T1000 (cell line): ENCODE data around the gene SAMM50.

Experiments
- DNase-seq: peaks from one replicate; lab custom pipeline; 2025; ENCODE audit warnings: mixed read lengths; lab: John Stamatoyannopoulos, UW

The SAMM50 gene

DNA sequence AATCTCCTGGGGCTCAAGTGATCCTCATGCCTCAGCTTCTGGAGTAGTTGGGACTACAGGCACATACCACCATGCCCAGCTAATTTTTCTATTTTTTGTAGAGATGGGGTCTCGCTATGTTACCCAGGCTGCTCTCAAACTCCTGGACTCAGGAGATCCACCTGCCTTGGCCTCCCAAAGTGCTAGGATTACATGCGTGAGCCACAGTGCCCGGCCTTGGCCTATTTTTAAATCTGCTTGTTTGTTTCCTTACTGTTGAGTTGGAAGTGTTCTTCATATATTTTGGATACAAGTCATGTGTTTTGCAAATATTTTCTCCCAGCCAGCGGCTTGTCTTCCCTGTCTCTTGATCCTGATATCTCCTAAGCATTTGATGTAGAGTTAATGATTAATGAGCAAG, 73.8 kb downstream of the SAMM50 start:
- no peak for DNase-seq

DNA sequence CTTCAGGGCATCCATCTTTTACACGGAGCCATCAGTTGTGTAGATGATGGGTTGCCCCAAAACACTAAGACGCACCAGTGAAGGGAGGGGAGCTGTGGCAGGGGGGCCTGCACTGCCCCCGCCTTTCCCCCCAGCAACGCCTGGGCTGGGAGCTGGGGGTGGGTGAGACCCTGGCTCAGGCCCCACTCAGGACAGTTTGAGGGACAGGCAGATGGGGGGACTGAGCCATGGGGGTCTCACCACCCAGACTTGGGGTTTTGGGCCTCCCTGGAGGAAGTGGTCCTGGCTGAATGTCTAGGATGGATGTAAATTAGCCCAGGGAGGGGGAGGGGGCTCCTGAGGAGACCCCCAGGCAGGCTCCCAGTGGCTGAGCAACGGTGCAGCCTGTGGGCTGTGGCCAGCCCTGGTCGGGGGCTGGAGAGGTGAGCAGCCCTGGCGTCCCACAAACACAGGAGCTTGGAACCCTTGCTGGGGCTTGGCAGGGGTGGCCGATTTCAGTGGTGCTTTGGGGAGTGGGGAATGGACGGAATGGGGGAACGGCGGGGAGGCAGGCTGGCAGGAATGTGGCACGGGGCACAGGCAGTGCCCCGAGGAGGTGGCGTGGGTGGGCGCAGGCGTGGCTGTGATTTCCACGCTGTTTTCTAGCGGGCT, 74.9 kb downstream of the SAMM50 start:
- no peak for DNase-seq

DNA sequence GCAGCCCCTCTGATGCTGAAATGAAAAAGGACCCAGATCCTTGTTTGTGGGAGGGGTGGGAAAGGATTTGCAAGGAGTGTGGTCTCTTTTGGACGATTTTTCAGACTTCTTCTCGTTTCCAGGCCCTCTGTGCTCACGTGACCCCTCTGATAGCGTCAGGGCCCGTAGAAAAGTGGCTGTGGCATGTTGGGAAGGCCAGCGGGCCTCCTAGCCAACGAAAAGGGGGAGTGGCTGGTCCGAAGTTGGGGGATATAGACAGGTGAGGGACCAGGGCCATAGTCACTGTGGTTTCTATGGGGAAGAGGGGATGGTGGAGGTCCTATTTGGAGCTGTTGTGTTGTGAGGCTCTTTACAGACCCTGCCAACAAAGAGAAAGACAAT, 75.5 kb downstream of the SAMM50 start:
- DNase-seq, result no peak

DNA sequence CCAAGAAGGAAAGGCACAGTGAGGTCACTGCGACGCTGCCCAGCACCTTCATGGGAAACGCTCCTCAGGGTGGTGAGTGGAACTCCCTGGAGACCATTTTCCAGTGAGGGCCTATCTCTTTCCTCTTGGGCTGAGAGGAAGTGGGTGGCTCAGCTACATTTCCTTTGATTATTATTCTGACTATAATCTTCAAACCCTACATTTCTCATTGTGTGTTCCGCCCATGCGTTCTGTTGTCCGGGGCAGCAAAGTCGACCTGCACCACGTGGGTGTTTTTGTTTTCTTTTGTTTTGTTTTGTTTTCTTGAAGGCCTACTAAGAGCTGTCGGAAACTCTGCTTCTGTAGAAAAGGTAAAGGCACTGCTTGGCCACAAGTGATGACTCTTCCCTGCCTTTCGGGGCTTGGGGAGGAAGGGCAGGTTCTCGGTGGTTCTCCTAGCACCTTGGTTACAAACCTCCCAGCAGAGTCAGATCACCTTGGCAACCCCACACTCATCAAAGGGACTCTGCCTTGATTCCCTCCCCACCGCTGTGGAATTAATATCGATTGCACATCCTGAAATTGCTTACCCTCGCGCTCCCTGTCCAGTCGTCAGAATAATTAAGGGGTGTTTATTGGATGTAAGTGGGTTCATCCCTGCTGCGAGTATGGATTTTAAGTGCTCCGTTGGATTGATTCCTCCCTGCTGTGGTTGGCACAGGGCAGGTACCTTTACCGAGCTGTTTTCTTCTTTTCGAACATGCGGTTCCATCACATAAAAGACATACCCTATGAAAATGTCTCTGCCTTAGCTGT, 76.1 kb downstream of the SAMM50 start:
- no peak for DNase-seq

DNA sequence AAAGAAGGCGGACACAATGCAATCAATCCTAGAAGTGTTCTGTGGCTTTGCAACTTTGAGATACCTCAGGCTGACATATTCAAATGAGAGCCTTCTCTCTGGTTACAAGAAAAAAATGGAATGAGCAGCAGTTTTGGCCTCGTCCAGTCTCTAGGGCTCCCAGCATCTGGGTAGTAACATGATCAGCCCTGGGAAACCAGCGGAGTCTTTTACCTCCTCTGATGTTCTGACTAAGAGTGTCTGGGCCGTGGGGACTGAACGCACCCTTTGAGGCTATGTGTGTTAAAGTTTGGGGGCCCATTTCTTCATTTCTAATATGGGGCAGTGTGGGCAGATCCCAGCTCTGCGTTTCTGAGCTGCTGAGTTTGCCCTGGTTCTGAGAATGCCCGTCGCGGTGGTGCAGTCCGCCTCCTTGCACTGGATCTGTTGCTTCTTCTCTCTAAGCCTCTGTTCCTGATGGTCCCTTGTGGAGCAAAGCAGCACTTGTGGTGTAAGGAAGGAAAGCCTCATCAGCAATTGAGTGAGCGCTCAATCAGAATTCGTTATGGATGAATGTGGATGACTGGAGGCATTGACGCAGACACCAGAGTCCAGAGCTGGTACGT, 77.0 kb downstream of the SAMM50 start:
- no peak for DNase-seq

DNA sequence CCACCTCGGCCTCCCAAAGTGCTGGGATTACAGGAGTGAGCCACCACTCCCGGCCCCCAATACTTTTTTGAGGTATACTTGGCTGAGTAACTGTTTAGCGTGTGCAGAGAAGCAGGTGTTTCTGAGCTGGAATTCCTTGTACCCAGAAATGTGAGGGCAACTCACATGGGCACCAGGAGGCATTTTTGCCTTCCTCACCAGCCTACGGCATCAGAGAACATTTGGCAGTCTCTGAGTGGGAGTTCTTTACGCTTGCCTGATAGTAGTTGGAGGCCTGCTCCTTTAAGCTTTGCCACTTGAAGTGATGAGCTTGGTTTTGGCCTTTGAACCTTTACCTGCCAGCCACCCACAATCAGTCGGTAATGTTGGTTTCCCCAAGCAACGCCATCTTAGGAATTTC, 78.0 kb downstream of the SAMM50 start:
- no peak for DNase-seq

DNA sequence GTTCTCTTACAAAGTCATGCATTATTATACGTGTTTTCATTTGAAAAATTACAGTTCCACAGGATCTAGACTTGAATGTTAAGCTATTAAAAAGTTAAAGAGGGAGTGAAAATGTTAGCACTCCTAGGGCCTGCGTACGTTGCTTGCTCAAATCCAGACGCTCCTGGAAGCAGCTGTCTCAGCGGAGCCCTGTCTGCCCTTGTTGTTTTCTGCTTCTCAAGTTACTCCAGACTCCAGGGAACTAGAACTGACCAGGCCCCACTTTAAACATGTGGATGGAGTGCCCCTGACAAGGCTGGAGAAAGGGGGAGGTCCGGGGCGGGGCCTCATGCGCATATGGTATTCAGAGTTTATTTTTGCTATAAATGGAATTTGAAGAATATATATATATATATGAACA, 78.5 kb downstream of the SAMM50 start:
- no peak for DNase-seq

DNA sequence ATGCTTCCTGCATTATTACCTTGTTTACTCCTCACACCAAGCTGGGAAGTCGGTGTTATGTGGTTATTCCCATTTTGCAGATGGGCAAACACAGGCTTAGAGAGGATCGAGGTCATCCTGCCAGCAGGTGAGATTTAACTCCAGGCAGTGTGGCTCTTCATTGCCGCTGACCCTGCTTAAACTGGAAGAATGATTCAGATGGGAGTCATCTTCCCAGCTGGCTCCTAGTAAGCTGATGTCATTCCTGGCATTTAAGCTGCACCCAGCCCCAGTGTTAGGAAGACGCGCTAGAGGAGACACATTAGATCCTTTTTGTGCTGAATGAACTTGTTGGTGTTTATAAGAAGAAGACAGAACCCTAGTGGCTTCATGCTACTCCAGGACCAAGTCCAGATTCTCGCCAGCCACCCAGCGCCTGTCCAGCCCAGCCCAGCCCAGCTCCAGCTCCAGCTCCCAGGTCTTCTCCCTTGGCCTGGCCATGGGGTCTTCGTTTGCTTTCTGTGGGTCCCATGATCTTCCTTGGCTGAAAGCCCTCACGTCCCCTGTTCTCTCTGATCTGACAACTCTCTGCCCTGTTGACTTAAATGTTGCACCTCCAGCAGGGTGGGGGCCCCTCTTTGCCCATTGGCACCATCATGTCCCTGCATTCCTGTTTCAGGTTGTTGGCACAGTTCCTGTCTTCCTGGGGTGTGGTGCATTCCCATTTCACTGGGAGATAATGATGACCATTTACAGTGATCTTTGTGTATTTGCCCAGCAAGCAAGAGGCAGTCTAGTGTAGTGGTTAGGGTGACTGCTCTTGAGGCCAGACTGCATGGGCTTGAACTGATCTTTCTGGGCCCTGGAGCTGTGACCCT, 82.5 kb downstream of the SAMM50 start:
- DNase-seq, result peak; percentile 62

DNA sequence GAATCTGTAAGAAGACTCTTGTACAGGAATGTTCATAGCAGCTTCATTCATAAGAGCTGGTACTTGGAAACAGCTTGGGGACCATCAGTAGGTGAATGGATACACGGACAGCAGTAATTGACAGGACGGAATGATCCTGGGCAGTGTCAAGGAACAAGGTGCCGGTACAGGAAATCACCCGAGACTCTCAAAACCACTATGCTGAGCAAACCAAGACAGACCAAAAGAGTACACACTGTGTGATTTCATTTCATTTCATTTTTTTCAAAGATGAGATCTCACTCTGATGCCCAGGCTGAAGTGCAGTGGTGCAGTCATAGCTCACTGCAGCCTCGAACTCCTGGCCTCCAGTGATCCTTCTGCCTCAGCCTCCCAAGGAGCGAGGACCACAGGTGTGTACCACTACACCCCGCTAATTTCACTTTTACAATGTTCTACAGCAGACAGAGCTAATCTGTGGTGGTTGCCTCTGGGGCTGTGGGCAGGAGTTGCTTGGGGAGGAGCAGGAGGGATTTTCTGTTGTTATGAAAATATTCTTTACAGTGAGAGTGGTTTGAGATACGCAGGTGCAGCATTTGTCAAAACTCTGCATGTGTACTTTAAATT, 84.4 kb downstream of the SAMM50 start:
- DNase-seq, result no peak

DNA sequence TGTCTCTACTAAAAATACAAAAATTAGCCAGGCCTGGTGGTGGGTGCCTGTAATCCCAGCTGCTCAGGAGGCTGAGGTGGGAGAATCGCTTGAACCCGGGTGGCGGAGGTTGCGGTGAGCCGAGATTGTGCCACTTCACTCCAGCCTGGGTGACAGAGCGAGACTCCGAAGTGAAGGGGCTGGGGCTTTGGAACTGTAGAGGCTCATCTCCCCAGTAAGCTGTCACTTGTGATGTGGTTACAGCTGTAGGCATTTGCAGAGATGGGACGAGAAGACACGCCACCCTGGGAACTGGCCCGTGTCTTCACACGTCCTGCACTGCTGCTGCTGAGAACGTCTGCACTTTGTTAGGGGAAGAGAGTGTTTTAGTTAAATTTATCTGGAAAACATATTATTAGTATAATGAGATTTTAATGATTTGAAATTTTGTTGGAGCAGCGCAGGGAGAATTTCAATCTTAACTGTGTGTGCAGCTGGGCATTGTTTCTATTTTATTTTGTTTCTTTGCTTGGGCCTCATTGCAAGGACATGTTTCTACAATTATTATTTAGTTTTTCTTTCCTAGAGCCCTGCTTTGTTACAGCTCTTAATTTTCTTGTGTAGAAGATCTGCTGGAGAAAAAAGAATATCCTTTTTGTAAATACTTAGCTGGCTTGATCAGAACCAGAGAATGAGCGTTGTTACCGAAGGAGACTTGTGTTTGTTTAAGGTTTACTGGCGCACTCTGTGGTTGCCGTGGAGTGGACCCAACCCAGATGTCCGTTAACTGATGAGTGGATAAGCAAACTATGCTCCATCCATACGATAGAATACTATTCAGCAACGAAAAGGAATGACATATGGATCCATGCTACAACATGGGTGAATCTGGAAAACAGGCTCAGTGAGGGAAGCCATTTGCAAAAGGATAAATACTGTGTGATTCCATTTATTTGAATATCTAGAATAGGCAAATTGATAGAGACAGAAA, 87.3 kb downstream of the SAMM50 start:
- no peak for DNase-seq

DNA sequence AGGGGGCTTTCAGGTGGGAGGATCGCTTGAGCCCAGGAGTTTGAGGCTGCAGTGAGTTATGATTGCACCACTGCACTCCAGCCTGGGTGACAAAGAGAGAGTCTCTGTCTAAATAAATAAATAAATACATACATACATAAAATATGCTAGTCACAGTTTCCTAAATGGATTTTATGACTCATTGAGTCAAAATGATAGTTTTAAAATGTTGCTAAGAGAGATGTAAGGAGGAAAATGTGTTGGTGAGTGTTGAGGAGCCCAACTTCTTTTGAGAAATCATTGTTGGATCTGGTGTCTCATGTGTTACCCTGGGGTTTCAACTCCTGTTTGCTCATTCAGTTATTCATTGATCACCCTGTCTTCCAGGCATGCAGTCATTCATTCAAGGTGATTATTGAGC, 89.9 kb downstream of the SAMM50 start:
- DNase-seq, result no peak
